NCI-H1930 (cell line): ENCODE measurements around the gene COL6A3.
"Not testable (repeated sequence)": the region's sequence is repeated elsewhere in the genome, so short reads cannot be mapped to it uniquely, and the experiment has no call there.

Experiments used
- DNase-seq, 2 experiments: peaks; one replicate each; lab custom pipeline; 2025; lab: John Stamatoyannopoulos, UW

Gene COL6A3

DNA sequence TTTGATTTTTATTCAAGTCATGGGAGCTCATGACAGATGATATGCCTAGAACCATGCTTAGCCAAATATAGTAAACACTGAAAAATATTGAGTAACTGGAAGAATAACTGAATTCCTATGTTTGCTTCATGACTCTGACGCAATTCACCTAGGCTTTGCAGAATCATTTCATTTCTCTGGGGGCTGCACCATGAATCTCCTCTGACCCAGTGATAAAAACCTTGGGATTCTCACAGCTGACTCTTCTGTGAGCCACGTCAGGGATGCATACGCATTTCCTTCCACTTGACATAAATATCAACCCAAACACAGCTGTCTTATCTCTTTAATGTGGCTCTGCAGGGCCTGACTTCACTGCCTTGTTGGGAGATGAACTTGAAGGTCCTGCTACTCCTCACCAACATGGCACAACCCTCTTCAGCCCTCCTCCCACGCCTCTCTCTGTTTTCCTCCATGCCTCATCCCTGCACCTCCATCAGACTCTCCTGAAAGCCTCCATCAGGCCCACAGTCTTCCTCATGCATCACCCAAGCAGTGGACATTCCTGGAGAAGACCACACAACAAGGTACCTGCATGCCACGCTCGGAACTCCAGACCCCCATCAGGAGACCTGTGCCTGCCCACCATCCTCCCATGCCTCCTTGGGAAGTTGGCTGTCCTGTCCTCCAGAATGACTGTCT is 29.8 kb downstream of the COL6A3 start:
- DNase-seq = no peak

DNA sequence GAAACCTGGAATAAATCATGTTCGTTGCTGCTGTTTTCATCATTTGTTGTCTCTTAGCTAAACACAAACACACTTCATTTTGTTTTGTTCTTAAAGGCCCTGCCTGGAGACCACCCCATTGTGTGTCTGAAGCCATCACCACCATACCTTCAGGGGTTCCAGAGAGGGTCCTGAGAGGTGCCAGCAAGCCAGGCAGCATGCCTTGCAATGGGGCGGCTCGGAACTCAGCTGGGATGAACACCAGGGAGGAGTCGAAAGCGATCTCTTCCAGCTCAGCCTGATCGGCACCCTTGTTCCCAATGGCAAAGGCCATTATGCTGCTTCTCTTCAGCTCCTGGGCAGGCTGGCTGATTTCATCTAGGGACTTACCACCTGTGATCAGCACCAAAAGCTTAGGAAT is 33.2 kb downstream of the COL6A3 start:
- DNase-seq = no peak

DNA sequence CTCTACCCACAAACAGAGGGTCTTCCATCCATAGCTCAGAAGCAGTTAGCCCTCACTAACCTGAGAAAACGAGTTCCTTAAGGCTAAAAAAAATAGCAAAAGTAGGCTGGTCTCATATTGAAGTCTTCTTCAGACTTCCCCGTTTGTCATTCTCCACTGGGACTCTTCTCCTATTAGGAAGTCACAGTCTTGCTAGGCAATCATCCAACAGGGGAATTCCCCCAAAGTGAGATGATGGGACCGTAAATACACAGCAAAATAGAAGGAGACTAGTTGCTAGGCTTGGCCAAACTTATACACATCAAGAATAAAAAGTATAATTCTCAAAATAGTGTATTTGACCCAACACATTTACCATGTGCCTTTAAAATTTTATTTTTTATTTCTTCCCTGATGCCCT is 34.3 kb downstream of the COL6A3 start:
- no peak for DNase-seq

DNA sequence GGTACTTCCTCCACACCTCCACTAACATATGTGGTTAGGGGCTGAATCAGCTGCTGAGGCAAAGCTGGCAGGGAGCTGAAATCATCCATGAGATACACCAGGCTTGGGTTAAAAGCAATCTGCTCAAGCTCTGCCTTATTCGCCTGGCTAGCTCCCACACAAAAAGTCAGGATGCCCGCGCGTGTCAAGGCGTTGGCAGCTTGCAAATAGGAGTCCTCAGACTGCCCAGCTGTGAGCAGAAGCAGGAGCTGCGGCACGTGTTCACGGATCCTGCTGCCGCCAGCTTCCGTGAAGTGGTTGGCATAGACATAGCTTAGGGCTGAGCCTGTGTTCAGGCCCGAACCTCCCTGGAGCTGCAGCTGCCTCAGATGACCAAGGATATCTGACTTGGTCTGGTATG is 35.3 kb downstream of the COL6A3 start:
- DNase-seq = no peak

DNA sequence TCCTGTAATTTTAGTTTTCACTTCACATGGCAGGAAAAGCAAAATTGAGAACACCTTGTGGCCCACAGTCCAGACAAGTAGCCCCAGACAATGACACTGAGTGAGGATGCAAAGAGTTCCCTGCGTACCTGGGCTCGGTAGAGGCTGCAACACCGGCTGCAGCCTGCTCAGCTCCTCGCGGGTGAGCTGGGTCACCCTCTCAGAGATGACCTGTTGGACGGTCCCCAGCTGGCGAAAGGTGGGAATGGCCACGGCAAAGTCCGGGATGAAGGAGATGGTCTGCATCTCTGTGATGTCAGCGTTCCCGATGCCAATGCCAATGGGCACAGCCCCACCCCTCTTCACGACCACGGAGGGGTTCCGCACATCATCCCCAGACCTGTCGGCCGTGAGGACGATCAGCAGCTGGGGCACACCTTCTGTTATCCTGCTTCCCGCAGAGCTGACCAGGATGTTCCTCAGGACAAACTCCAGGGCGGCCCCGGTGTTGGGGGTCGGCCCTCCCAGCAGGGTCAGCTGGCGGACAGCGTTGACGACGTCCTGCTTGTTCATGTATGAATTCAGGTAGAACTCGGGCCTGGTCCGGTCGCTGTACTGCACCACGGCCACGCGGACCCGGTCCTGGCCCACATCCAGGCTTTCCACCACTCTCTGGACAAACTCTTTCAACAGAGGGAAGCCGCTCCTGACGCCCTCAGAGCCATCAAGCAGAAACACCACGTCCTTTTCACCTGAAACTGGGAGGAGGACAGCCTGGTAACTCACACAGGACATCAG is 39.5 kb downstream of the COL6A3 start:
- DNase-seq = no peak

DNA sequence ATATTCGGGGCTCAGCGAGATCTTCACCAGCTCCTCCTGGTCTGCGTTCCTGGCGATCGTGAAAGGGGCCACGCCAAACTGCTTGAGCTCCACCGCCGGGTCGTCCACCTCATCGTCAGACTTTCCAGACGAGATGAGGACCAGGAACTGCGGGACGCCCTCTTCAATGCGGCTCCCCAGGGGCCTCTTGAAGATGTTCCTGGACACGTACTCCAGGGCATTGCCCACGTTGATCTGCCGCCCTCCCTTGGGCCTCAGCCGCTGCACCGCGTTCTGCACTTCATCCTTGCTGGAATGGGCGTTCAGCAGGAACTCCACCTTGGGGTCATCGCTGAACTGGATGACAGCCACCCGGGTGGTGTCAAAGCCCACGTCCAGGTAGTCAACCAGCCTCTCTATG is 42.1 kb downstream of the COL6A3 start:
- DNase-seq = no peak

DNA sequence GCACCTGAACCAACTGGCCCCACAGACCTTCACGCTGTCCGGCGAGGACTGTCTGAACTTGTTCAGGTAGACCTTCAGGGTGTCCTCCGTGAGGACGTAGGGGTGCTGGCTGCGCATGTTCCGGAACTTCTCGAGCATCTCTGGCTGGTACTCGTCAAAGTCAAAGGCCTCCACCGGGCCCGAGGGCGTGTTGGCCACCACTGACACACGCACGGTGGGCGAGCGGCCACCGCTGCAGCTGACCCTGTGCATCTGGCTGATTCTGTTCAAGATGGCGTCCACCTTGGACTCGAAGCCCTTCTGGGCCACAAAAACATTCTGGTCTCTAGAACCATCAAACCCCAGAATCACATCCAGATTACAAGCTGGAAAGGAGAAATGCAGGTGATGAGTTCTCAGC is 48.3 kb downstream of the COL6A3 start:
- no peak for DNase-seq

DNA sequence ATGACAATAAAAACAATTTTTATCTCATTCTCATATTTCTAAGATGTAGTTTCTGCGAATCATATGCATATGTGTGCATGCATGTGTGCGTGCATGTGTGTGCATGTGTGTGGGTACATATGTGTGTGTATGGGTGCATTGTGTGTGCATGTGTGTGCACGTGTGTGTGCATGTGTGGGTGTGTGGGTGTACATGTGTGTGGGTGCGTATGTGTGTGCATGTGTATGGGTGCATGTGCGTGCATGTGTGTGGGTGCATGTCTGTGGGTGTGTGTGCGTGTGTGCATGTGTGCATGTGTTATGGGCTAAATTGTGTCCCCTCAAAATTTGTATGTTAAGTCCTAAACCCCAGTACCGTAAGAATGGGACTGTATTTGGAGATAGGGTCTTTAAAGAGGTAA is 49.3 kb downstream of the COL6A3 start:
- no peak for DNase-seq

DNA sequence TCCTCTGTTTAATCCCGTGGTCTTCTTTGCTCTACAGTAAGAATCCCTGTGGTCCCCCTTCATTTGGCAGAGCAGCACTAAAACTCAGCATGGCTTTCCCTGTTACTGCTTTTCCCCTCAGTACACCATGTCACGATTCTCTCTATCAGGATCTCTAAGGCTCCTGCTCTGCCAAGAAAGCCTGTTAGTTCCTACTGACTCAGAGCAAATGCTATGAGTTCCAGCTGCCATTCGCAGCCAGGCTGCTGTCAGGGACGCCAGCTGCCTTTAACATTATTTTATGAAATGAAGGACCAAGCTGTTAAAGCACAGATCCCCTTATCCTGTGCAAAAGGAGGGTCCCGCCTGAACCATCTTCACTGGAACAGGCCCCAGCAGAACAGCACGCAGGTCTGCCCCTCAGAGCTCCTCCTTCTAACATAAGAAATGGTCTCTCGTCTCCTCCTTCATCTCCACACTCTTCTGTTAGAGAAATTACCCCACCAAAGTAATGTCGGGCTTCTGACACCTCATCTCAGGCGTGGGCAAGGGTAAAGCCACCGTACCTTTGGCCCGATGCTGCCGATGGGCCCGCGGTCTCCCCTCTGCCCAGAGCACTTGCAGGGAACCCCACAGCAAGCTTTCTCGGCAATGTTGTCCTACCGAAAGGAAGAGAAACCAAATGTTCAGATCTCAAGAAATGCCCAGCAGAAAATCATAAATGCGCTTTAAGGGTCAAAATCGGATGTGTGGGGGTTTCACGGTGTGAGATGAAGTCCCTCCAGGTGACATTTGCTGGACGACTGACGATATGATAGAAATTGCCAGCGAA is 52.6 kb downstream of the COL6A3 start:
- no peak for DNase-seq

DNA sequence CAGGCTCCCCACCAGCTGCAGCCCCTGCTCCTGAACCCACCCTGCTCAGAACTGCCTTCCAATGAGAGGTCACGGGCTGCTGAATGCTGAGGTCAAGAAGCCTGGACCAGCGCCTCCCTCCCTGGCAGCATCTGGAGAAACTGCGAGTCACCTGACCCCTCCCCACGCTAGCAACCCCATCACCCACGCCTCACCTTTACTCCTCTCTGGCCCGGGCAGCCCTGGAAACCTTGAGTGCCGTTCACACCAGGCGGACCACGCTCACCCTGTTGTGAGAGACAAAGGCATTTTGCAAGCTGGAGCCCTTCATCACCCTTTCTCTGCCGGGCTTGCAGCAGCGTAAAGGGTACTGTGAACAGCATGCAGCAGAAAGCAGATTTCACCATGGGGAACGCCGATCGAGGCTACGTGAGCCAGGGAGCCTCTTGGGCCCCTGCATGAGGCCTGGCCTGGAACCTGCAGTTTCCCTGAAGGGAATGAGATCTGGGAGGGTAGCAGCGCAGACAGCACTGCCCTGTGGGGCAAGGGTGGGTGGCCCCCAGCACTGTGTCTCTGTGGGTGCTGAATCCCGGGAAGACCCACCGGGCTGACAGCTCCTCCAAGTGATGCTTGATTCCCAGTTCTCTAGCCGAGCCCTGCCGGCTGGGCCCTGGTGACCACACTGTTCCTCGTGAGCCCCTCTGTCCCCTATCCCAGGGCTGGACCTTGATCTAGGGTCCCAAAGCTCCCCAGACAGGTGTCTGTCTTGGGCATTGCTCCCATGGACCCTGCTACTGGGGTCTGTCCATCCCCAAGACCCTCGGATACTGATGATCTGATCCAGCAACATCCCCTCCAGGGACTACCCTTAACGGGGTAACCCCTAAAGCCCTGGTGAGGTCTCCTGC is 53.8 kb downstream of the COL6A3 start:
- DNase-seq = no peak

DNA sequence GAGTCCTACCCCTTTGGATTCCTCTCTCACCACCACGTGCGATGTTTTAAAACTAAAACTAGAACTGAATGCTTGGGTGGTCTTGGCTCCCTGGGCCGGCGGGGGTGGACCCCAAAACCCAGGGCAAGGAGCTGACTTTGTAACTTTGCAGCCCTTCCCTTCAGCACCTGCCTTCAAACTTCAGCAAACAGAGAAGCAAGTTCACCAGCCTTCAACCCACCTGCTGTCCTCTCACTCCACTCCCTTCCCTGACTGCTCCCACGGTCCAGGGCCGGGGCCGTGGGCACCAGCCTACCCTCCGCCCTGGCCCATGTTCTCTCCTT is 54.5 kb downstream of the COL6A3 start:
- no peak for DNase-seq

DNA sequence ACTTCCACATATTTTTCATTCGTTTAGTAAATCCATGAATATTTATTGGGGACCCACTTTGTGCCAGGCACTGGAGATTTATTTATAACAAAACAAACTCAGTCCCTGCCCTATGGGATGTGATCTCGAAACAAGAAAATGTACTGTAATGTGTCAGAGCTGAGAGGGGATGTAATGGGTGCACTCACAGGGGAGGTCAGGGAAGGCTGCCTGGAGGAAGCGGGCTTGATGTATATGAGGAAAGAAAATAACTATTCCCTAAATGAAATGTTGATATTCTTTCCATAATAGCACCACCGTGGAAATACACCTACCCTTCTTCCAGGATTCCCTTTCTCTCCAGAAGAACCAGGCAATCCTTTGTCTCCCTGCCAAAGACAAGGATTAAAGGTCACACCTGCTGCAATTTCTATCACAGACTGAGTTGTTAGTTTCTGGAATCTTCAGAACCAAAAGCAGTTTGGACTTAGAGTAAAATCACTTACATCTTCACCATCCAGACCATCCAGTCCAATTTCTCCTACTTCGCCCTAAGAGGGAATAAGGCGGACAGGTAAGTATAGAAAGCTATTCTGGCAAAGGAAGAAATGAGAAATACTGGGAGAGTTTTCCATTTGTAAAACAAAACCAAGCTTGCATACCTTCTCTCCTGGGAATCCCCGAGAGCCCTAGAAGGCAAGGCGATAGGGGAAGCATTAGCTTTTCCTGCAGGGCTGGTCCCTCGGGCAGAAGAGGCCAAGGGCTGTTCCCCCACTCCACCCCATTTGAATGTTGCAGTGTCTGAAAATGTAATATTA is 55.0 kb downstream of the COL6A3 start:
- no peak for DNase-seq

DNA sequence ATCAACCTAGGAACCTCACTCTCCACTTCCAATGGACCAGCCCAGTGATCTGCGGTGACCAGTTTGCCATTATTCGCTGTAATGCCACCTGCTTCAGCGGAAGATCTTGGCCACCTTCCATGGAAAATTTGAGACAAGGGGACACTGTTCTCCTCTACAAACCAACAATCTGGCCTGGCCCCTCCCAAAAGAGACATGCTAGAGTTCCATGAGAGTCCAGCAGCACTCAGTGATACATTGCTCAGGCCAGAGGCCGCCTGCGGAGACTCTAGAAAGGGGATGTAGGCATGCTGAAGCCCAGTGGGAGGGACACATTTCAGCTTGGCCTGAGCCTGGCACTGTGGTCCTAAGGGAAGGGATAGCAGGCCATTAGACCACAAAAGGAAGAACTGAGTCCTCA is 58.3 kb downstream of the COL6A3 start:
- no peak for DNase-seq

DNA sequence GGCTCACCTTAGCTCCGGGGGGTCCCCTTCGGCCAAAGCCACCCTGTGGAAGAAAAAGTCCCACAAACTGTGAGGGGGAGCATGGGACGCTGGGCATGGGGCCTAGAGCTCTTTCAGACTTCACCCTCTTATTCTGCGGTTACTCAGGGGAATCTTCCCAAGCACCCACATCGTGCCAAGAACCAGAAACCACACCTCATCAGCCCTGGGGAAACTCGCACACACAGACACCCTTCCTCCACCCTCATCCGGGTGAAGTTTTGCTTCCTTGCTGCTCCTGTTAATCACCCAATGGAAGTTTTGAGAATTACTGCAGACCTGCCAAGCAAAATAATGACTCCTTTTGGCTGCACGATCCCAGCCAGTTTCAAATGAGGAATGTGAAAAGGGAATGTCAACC is 59.1 kb downstream of the COL6A3 start:
- DNase-seq = no peak

DNA sequence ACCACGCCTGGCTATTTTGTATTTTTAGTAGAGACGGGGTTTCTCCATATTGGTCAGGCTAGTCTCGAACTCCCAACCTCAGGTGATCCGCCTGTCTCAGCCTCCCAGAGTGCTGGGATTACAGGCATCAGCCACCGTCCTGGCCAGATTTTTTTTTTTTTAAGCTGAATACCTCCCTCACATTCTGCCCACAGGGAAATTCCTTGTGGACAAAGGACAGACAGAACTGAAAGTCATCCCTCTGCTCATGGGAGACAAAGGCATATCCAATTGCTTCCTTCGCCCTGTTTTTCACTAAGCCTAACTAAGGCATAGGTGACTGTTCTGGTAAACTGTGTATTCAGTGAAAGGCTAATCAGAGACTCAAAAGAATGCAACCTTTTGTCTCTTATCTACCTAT is 59.8 kb downstream of the COL6A3 start:
- DNase-seq = not testable (repeated sequence)

DNA sequence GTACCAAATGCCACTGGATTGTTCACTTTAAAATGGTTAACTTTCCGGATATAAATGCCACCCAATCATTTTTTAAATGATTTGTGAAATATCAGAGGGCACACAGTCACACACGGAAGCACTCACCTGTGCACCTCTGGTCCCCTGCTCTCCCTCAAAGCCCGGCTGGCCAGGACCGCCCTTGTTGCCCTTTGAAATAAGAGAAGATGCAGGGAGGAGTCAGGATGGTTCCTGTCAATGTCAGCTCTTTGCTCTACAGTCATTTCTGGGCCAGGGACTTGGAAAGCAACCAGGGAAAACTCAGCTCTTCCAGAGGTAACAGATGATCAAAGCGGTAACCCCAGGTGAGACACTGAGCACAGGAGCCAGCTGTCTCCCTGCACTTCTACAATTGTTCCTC is 60.7 kb downstream of the COL6A3 start:
- no peak for DNase-seq

DNA sequence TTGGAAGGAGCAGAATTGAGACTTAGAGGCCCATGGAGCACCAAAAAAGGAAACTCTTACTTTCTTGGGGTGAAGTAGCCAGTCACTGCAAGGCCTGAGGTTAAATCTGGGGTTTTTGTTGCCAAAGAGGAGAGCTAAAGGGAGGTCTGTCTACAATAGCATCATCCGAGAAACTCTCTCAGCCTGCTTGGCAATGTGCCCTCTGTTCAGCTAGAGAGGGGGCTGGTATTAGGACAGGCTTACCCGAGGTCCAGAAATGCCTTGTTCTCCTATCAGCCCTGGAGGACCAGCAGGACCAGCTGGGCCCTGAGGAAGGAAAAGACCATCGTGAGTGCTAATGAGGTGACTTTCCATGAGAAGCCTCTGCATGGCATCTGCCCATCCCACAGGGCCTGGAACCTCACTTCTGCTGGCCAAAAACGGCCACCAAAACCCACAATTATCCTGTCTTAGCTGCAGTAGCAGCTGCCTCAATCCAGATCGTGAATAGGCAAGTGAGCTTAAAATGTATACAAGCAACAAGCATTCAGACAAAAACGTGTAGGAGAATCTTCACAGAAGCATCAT is 61.6 kb downstream of the COL6A3 start:
- DNase-seq = no peak

DNA sequence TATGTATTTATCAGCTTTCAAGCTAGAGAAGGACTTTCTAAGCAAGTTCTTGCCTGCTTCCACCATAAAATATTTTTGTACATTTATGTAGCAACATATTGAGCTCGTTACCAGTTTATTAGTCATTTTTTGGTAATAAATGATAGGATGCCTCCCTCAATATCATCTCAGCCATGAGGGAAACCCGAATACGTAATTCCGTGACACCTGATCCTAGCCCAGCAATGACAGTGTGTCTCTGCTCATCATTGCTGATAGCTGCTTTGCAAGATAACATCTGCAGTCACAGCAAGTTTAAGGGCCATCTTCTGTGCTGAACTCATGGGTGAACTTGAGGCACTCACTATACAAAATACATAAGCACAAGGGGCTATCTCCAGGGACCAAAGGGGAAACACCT is 62.2 kb downstream of the COL6A3 start:
- DNase-seq = no peak

DNA sequence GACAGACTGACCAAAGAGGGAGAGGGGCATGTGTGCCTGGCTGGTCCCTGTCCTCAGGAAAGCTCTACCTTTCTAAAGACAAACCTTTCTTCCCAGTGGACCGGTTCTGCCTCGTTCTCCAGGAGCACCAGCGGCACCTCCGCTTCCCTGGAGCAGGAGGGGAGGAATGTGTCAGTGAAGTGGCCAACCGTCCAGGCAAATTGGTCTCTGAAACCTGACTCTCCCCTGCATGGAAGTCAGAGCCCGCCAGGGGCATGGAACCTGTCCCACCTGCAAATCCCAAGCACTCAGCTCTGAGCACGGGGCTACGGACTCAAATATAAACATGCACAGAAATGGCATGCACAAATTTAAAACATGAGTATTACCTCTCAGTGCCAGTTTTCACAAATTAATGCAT is 62.9 kb downstream of the COL6A3 start:
- DNase-seq = no peak

DNA sequence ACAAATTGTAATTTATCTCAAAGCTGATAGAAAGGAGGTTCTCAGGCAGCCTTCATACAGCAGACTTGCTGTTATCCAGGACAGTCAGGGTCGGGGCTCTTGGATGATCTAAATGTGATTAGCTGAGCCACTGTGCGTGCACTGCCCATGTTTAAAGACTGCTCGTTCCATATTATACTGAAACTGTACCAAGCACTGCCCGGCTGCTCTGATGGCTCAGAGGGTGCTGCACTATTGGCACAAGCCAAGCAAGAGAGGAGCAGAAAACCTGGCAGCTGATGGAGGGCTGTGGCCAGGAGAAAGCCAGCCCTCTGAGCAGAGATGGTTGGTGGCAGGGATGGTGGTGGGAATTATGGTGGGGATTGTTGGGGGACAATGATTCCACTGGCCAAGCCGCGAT is 63.4 kb downstream of the COL6A3 start:
- no peak for DNase-seq

DNA sequence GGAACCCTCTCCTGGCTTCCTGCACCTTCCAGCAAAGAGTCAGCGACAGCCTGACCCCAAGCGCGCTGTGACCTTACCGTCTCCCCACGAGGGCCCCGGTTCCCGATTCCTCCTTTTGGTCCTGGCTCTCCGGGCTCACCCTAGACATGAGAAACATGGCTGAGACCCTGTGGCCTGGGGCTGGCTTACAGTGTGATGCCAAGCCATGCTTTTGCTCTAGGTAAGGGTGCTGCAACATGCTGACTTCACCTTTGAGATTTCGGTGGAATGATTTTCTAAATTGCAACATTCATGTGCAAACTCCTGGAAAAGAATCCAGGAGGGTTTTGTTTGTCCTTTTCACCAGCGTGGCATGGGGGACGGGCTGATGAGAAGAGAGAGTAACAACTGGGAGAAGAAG is 63.9 kb downstream of the COL6A3 start:
- no peak for DNase-seq
